ENCODE results near the gene GSK3B.

The GSK3B gene

GRCh38 chr3:120040813-120041377 lies 53.4 kb downstream of the GSK3B start:
- TF ChIP-seq CTCF (IDR thresholded peaks at IDR 0.05; ENCODE audit: low read depth, low read length, missing control alignments), result no peak
- no peak overlapping the region for H3K4me3 ChIP-seq (ENCODE audit: low read depth, low read length)
- DNase-seq (ENCODE audit: low read depth), result no peak
- in situ Hi-C loops (cut with HindIII; ENCODE audit: low sequenced_read_pairs), result no loop called here

- no peak overlapping the region for H3K4me3 ChIP-seq (ENCODE audit: low read depth, low read length)
- in situ Hi-C loops (cut with HindIII; ENCODE audit: low sequenced_read_pairs), result no loop called here
- TF ChIP-seq CTCF (IDR thresholded peaks at IDR 0.05; ENCODE audit: low read depth, low read length, missing control alignments), result no peak
- no peak for DNase-seq (ENCODE audit: low read depth)
Observed at GRCh38 chr3:120039642-120040610, 54.3 kb downstream of the GSK3B start.

GRCh38 chr3:120033596-120033995 lies 60.7 kb downstream of the GSK3B start:
- no peak for DNase-seq (ENCODE audit: low read depth)
- in situ Hi-C loops (cut with HindIII; ENCODE audit: low sequenced_read_pairs), result no loop called here
- H3K4me3 ChIP-seq (ENCODE audit: low read depth, low read length), result no peak overlapping the region
- TF ChIP-seq CTCF (IDR thresholded peaks at IDR 0.05; ENCODE audit: low read depth, low read length, missing control alignments), result no peak

- in situ Hi-C loops (cut with HindIII; ENCODE audit: low sequenced_read_pairs), result no loop called here
- TF ChIP-seq CTCF (IDR thresholded peaks at IDR 0.05; ENCODE audit: low read depth, low read length, missing control alignments), result no peak
- no peak for DNase-seq (ENCODE audit: low read depth)
- H3K4me3 ChIP-seq (ENCODE audit: low read depth, low read length), result no peak overlapping the region
Observed at GRCh38 chr3:120031561-120031960, 62.7 kb downstream of the GSK3B start.

- no peak for TF ChIP-seq CTCF (IDR thresholded peaks at IDR 0.05; ENCODE audit: low read depth, low read length, missing control alignments)
- H3K4me3 ChIP-seq (ENCODE audit: low read depth, low read length), result no peak overlapping the region
- in situ Hi-C loops (cut with HindIII; ENCODE audit: low sequenced_read_pairs), result no loop called here
- DNase-seq (ENCODE audit: low read depth), result no peak
Observed at GRCh38 chr3:120029749-120030148, 64.5 kb downstream of the GSK3B start.

- no peak for TF ChIP-seq CTCF (IDR thresholded peaks at IDR 0.05; ENCODE audit: low read depth, low read length, missing control alignments)
- H3K4me3 ChIP-seq (ENCODE audit: low read depth, low read length), result no peak overlapping the region
- no peak for DNase-seq (ENCODE audit: low read depth)
- in situ Hi-C loops (cut with HindIII; ENCODE audit: low sequenced_read_pairs), result no loop called here
Observed at GRCh38 chr3:120028271-120029047, 65.8 kb downstream of the GSK3B start.
